Upper lobe of right lung (tissue), 1 donor: ENCODE measurements around the gene ADAMTS20. TPM values are rescaled to one million over a fixed set of nuclear protein-coding genes. Genes with fewer than 3 reads are reported as not detected.

Experiments used
- ATAC-seq: fragments of 200-7000 bp; cut with Tn5 transposase; one replicate; pipeline ENCODE4 v1.9.1; 2020; ENCODE audit warnings: mild to moderate bottlenecking, moderate library complexity
- DNase-seq: peaks from one replicate; pipeline ENCODE4 v3.0.0-alpha.2; 2020
- H3K27ac ChIP-seq: fragments of 200-600 bp; one replicate; pipeline ENCODE4 v1.8.0; 2022
- H3K27me3 ChIP-seq: fragments of 200-600 bp; one replicate; pipeline ENCODE4 v1.8.0; 2022; ENCODE audit warnings: mild to moderate bottlenecking
- H3K36me3 ChIP-seq: fragments of 200-600 bp; one replicate; pipeline ENCODE4 v1.8.0; 2022
- H3K4me1 ChIP-seq: fragments of 200-600 bp; one replicate; pipeline ENCODE4 v1.8.0; 2022
- H3K4me3 ChIP-seq: fragments of 200-600 bp; one replicate; pipeline ENCODE4 v1.8.0; 2022; ENCODE audit warnings: mild to moderate bottlenecking
- H3K9me3 ChIP-seq: fragments of 200-600 bp; one replicate; pipeline ENCODE4 v1.8.0; 2022
- CTCF ChIP-seq: fragments of 200-600 bp; IDR thresholded peaks from one replicate; pipeline ENCODE4 v1.8.0; 2022; ENCODE audit warnings: antibody characterized with exemption
- intact Hi-C: fragments of 100-400 bp; cut with DNase I; formaldehyde crosslinking; loops from one replicate; pipeline ENCODE4 v1.11.0; 2022
- total RNA-seq: library from RNA; stranded (reverse); fragmentation: NEBNext Ultra II Directional; extraction: Animal tissue kit (Norgen Biotek cat#: 25700); gene quantifications from one replicate; pipeline ENCODE4 v1.2.1, GENCODE V29; 2021
- donor health status: DM: no; HTN: yes; CAD: no; lungs with severe emphysema.

The ADAMTS20 gene
- total RNA-seq, 1 donor from 2014 or later = not detected

- Histone ChIP-seq H3K9me3 (no peaks in the 10 kb centered on the region), H3K36me3 (no peaks in the 10 kb centered on the region), H3K4me3 (no peak overlapping the region), H3K27me3 (no peaks in the 10 kb centered on the region), H3K27ac (no peak overlapping the region), H3K4me1 (no peaks in the 10 kb centered on the region)
- ATAC-seq (no peak), DNase-seq (no peak)
- intact Hi-C loops = no loop called here
- no peak for TF ChIP-seq CTCF
Observed at GRCh38 chr12:43357141-43357540, 194.9 kb downstream of the ADAMTS20 start.

- no peak for TF ChIP-seq CTCF
- no peaks in the 10 kb centered on the region for H3K9me3 ChIP-seq
- H3K27ac ChIP-seq = no peak overlapping the region
- intact Hi-C loops = no loop called here
- H3K36me3 ChIP-seq = no peaks in the 10 kb centered on the region
- H3K4me3 ChIP-seq = no peak overlapping the region
- no peak for ATAC-seq
- no peak for DNase-seq
- no peaks in the 10 kb centered on the region for H3K27me3 ChIP-seq
- H3K4me1 ChIP-seq = no peaks in the 10 kb centered on the region
Observed at GRCh38 chr12:43352001-43352400, 200.0 kb downstream of the ADAMTS20 start.

GRCh38 chr12:43349863-43350262 is 202.1 kb downstream of the ADAMTS20 start:
- no peak for ATAC-seq
- no peak overlapping the region for H3K4me3 ChIP-seq
- no peaks in the 10 kb centered on the region for H3K27me3 ChIP-seq
- no peaks in the 10 kb centered on the region for H3K4me1 ChIP-seq
- no peaks in the 10 kb centered on the region for H3K9me3 ChIP-seq
- TF ChIP-seq CTCF = no peak
- DNase-seq = no peak
- no peaks in the 10 kb centered on the region for H3K36me3 ChIP-seq
- intact Hi-C loops = no loop called here
- H3K27ac ChIP-seq = no peak overlapping the region

DNA sequence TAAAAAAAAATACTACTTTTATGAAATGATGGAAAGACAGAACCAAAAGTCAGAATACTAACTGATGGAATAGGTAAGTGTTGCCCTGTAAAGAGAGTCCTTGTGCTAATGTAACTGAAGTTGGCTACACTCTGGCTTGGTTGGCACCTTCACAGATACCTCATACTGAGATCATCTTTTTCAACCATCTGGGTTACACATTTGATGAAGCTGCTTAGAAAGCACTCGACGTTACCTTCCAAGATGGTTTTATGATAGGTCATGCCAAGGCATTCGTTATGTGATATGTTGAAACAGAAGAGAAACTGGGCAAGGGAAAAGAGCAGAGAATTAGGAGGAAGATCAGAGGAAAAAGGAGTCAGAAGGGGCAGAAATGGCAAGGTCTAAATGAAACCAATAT is 203.8 kb downstream of the ADAMTS20 start:
- no peaks in the 10 kb centered on the region for H3K9me3 ChIP-seq
- DNase-seq = no peak
- H3K4me1 ChIP-seq = no peaks in the 10 kb centered on the region
- no peak for ATAC-seq
- H3K27ac ChIP-seq = no peak overlapping the region
- intact Hi-C loops = no loop called here
- H3K4me3 ChIP-seq = no peak overlapping the region
- H3K27me3 ChIP-seq = no peaks in the 10 kb centered on the region
- TF ChIP-seq CTCF = no peak
- no peaks in the 10 kb centered on the region for H3K36me3 ChIP-seq

GRCh38 chr12:43347026-43347425 is 205.0 kb downstream of the ADAMTS20 start:
- ATAC-seq = no peak

More at GRCh38 chr12:43347026-43347425, 205.0 kb downstream of the ADAMTS20 start:
- H3K9me3 ChIP-seq = no peaks in the 10 kb centered on the region
- no peak for TF ChIP-seq CTCF
- H3K36me3 ChIP-seq = no peaks in the 10 kb centered on the region
- intact Hi-C loops = no loop called here
- DNase-seq = no peak
- H3K4me3 ChIP-seq = no peak overlapping the region
- no peaks in the 10 kb centered on the region for H3K4me1 ChIP-seq
- H3K27me3 ChIP-seq = no peaks in the 10 kb centered on the region
- no peak overlapping the region for H3K27ac ChIP-seq
